HepG2 (cell line): Measurements from ENCODE around the gene ADAM15. TPM values are rescaled to one million over a fixed set of nuclear protein-coding genes. Genes with fewer than 3 reads are reported as not detected.

Source experiments
- AGO1 ChIP-seq: fragments of 200-400 bp; formaldehyde crosslinking; IDR thresholded peaks from 2 replicates; pipeline ENCODE4 v1.6.1; 2017; ENCODE audit warnings: mild to moderate bottlenecking, low read depth, low read length, moderate library complexity; ENCODE audit not compliant: poor library complexity, severe bottlenecking
- FOSL2 ChIP-seq: sonication (generic); formaldehyde crosslinking; IDR thresholded peaks from 2 replicates; pipeline ENCODE4 v1.4.0; 2020; ENCODE audit warnings: missing genetic modification reagents
- GLI4 ChIP-seq: sonication (generic); formaldehyde crosslinking; IDR thresholded peaks from 2 replicates; pipeline ENCODE4 v1.5.1; 2020; ENCODE audit warnings: missing genetic modification reagents, mild to moderate bottlenecking, moderate library complexity, borderline replicate concordance
- HCFC1 ChIP-seq: fragments of 150-350 bp; IDR thresholded peaks from 2 replicates; pipeline ENCODE4 v1.6.1; 2014; ENCODE audit warnings: low read depth, low read length
- SOX13 ChIP-seq, 3 experiments: fragments of 450-650 bp in 1 of 3; sonication (generic) in 1 of 3; formaldehyde crosslinking in 1 of 3; IDR thresholded peaks in 2 of 3; conservative IDR thresholded peaks in 1 of 3; 2 replicates each; pipeline versions ENCODE4 v1.5.0 to v1.6.1; 2016 to 2020; ENCODE audit warnings: antibody characterized with exemption in 1 of 3, mild to moderate bottlenecking in 1 of 3, missing compliant biosample characterization in 1 of 3, missing genetic modification reagents in 1 of 3, moderate library complexity in 1 of 3
- ZBTB8A ChIP-seq: sonication (generic); formaldehyde crosslinking; IDR thresholded peaks from 2 replicates; pipeline ENCODE4 v1.4.0; 2020; ENCODE audit warnings: mild to moderate bottlenecking, low read depth, missing genetic modification reagents, borderline replicate concordance
- ZNF230 ChIP-seq: sonication (generic); formaldehyde crosslinking; IDR thresholded peaks from 2 replicates; pipeline ENCODE4 v1.4.0; 2020; ENCODE audit warnings: mild to moderate bottlenecking, missing genetic modification reagents
- ZNF274 ChIP-seq: sonication (generic); formaldehyde crosslinking; IDR thresholded peaks from 2 replicates; pipeline ENCODE4 v1.5.1; 2020; ENCODE audit warnings: mild to moderate bottlenecking, missing genetic modification reagents
- ZNF569 ChIP-seq: sonication (generic); formaldehyde crosslinking; IDR thresholded peaks from 2 replicates; pipeline ENCODE4 v1.5.0; 2020; ENCODE audit warnings: mild to moderate bottlenecking, missing genetic modification reagents, moderate library complexity, borderline replicate concordance
- ZNF747 ChIP-seq: sonication (generic); formaldehyde crosslinking; IDR thresholded peaks from 2 replicates; pipeline ENCODE4 v1.8.1; 2023; ENCODE audit warnings: missing genetic modification reagents, mild to moderate bottlenecking, borderline replicate concordance
- ZNF775 ChIP-seq: sonication (generic); formaldehyde crosslinking; IDR thresholded peaks from 2 replicates; pipeline ENCODE4 v1.4.0; 2020; ENCODE audit warnings: missing genetic modification reagents, mild to moderate bottlenecking, moderate library complexity, borderline replicate concordance
- polyA plus RNA-seq, 8 experiments: library from polyadenylated mRNA; depleted of rRNA in 3 of 8; stranded (reverse) in 7 of 8; unstranded in 1 of 8; fragments of >200 nt; fragmentation: Illumina TruSeq in 4 of 8; extraction: Trizol in 4 of 8; gene quantifications; 2 replicates each; pipeline versions ENCODE4 v1.2.1 to v1.2.3, GENCODE V29; 2011 to 2016; ENCODE audit warnings: low read depth in 4 of 8, missing spikeins in 1 of 8, mixed read lengths in 1 of 8; ENCODE audit not compliant: insufficient read depth in 1 of 8
- total RNA-seq, 5 experiments: library from RNA; depleted of rRNA; stranded (reverse); fragments of >200 nt; fragmentation: Illumina TruSeq; extraction: Trizol; gene quantifications; 2 replicates each; pipeline ENCODE4 v1.2.3, GENCODE V29; 2016; ENCODE audit warnings: low read depth in 1 of 5
- TF ChIP-seq, protein P1 (sequence below): sonication (generic); formaldehyde crosslinking; IDR thresholded peaks from 2 replicates; pipeline ENCODE4 v1.4.0; 2020; ENCODE audit warnings: missing genetic modification reagents
- TF ChIP-seq, protein P2 (sequence below): IDR thresholded peaks from 2 replicates; pipeline ENCODE4 v1.6.1; 2016; ENCODE audit warnings: low read depth
- TF ChIP-seq, protein P3 (sequence below): sonication (generic); formaldehyde crosslinking; IDR thresholded peaks from 2 replicates; pipeline ENCODE4 v1.4.0; 2020; ENCODE audit warnings: mild to moderate bottlenecking, low read depth, missing genetic modification reagents
- TF ChIP-seq, protein P4 (sequence below): sonication (generic); formaldehyde crosslinking; IDR thresholded peaks from 2 replicates; pipeline ENCODE4 v1.4.0; 2020; ENCODE audit warnings: mild to moderate bottlenecking, missing genetic modification reagents
- TF ChIP-seq, protein P5 (sequence below): IDR thresholded peaks from 2 replicates; pipeline ENCODE4 v1.6.1; 2016; ENCODE audit warnings: missing compliant biosample characterization, missing genetic modification reagents, borderline replicate concordance

Gene ADAM15
- total and polyA plus RNA-seq, 2 of the 13 experiments (the other 11 are each of a cell fraction or from before 2014, with no cell fraction given), result 17.9 to 25.6 TPM

DNA sequence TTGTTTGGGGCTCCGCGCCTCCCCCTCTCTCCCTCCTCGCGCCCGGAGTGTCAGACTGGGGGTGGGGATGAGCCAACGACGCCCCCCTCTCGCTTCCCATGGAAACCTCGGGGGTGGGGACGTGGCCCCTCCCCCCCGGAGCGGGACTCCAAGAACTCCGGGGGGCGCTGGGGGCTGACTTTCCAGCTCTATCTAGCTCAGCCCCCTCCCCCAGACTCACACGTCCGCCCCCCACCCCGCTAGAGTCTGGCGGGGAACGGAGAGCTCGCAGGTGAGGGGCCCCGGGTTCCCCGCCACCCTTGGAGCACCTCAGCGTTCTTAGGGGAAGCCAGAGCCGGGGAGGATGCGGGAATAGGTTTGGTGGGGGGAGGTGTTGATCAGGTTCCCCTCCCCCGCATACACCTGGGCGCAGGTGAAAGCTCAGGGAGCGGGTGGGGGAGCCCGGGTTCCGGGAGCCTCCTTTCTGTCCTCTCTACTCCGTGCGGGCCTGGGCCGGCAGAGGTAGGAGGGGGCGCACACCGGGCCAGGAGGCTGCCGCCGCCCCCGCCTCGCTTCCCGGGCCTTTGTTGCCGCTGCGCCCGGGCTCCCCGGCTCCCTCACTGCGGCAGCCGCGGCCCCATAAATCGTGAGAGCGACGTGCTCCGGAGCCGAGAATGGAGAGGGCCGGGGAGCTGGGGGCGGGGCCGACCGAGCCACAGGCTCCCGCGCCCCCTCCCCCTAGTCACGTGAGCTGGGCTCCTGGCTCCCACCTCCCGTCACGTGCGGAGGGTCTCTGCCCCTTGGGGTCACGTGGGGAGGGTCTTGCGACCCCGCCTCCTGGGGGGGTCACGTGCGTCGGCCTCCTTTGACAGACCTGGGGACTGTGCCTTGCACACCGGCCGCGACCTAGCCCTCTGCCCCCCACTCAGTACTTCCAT lies 29.5 kb downstream of the ADAM15 start (continued):
- TF ChIP-seq, protein P1, sequence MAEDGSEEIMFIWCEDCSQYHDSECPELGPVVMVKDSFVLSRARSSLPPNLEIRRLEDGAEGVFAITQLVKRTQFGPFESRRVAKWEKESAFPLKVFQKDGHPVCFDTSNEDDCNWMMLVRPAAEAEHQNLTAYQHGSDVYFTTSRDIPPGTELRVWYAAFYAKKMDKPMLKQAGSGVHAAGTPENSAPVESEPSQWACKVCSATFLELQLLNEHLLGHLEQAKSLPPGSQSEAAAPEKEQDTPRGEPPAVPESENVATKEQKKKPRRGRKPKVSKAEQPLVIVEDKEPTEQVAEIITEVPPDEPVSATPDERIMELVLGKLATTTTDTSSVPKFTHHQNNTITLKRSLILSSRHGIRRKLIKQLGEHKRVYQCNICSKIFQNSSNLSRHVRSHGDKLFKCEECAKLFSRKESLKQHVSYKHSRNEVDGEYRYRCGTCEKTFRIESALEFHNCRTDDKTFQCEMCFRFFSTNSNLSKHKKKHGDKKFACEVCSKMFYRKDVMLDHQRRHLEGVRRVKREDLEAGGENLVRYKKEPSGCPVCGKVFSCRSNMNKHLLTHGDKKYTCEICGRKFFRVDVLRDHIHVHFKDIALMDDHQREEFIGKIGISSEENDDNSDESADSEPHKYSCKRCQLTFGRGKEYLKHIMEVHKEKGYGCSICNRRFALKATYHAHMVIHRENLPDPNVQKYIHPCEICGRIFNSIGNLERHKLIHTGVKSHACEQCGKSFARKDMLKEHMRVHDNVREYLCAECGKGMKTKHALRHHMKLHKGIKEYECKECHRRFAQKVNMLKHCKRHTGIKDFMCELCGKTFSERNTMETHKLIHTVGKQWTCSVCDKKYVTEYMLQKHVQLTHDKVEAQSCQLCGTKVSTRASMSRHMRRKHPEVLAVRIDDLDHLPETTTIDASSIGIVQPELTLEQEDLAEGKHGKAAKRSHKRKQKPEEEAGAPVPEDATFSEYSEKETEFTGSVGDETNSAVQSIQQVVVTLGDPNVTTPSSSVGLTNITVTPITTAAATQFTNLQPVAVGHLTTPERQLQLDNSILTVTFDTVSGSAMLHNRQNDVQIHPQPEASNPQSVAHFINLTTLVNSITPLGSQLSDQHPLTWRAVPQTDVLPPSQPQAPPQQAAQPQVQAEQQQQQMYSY (CRISPR knock-in tag), result no peak
- TF ChIP-seq HCFC1 (no peak), FOSL2 (no peak), ZNF274 (CRISPR knock-in tag) (no peak), ZNF775 (CRISPR knock-in tag) (no peak), AGO1 (no peak), SOX13 (IDR thresholded peaks at IDR 0.05) (no peak), SOX13 (CRISPR knock-in tag; conservative IDR thresholded peaks at IDR 0.05 in 1 of 2, IDR thresholded peaks at IDR 0.05 in 1 of 2) (no peak), ZNF569 (no peak), ZNF747 (CRISPR knock-in tag) (no peak), GLI4 (CRISPR knock-in tag) (no peak), ZNF230 (CRISPR knock-in tag) (no peak), ZBTB8A (CRISPR knock-in tag) (no peak)
- TF ChIP-seq, protein P2, sequence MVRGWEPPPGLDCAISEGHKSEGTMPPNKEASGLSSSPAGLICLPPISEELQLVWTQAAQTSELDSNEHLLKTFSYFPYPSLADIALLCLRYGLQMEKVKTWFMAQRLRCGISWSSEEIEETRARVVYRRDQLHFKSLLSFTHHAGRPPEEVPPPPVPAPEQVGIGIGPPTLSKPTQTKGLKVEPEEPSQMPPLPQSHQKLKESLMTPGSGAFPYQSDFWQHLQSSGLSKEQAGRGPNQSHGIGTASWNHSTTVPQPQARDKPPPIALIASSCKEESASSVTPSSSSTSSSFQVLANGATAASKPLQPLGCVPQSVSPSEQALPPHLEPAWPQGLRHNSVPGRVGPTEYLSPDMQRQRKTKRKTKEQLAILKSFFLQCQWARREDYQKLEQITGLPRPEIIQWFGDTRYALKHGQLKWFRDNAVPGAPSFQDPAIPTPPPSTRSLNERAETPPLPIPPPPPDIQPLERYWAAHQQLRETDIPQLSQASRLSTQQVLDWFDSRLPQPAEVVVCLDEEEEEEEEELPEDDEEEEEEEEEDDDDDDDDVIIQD (CRISPR knock-in tag), result no peak
- TF ChIP-seq, protein P3, sequence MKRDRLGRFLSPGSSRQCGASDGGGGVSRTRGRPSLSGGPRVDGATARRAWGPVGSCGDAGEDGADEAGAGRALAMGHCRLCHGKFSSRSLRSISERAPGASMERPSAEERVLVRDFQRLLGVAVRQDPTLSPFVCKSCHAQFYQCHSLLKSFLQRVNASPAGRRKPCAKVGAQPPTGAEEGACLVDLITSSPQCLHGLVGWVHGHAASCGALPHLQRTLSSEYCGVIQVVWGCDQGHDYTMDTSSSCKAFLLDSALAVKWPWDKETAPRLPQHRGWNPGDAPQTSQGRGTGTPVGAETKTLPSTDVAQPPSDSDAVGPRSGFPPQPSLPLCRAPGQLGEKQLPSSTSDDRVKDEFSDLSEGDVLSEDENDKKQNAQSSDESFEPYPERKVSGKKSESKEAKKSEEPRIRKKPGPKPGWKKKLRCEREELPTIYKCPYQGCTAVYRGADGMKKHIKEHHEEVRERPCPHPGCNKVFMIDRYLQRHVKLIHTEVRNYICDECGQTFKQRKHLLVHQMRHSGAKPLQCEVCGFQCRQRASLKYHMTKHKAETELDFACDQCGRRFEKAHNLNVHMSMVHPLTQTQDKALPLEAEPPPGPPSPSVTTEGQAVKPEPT, result no peak
- TF ChIP-seq, protein P4, sequence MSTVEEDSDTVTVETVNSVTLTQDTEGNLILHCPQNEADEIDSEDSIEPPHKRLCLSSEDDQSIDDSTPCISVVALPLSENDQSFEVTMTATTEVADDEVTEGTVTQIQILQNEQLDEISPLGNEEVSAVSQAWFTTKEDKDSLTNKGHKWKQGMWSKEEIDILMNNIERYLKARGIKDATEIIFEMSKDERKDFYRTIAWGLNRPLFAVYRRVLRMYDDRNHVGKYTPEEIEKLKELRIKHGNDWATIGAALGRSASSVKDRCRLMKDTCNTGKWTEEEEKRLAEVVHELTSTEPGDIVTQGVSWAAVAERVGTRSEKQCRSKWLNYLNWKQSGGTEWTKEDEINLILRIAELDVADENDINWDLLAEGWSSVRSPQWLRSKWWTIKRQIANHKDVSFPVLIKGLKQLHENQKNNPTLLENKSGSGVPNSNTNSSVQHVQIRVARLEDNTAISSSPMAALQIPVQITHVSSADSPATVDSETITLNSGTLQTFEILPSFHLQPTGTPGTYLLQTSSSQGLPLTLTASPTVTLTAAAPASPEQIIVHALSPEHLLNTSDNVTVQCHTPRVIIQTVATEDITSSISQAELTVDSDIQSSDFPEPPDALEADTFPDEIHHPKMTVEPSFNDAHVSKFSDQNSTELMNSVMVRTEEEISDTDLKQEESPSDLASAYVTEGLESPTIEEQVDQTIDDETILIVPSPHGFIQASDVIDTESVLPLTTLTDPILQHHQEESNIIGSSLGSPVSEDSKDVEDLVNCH, result no peak
- TF ChIP-seq, protein P5, sequence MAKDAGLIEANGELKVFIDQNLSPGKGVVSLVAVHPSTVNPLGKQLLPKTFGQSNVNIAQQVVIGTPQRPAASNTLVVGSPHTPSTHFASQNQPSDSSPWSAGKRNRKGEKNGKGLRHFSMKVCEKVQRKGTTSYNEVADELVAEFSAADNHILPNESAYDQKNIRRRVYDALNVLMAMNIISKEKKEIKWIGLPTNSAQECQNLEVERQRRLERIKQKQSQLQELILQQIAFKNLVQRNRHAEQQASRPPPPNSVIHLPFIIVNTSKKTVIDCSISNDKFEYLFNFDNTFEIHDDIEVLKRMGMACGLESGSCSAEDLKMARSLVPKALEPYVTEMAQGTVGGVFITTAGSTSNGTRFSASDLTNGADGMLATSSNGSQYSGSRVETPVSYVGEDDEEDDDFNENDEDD (CRISPR knock-in tag), result 0 out of 2 replicates have a peak, but pooled peaks have one; percentile 22
